Brain microvascular endothelial cell (primary cell): ENCODE results near the gene DIPK2A.

ENCODE experiments used
- DNase-seq: peaks from one replicate; pipeline ENCODE4 v3.0.0-alpha.2; 2020
- H3K27ac ChIP-seq: fragments of 250-450 bp; sonication (Bioruptor Pico); 2 replicates; pipeline ENCODE4 v1.5.1; 2020; ENCODE audit warnings: mild to moderate bottlenecking, moderate library complexity
- H3K27me3 ChIP-seq: fragments of 250-450 bp; sonication (Bioruptor Pico); replicated peaks from 2 replicates; pipeline ENCODE4 v1.5.1; 2020; ENCODE audit warnings: mild to moderate bottlenecking
- H3K36me3 ChIP-seq: fragments of 250-450 bp; sonication (Bioruptor Pico); replicated peaks from 2 replicates; pipeline ENCODE4 v1.5.1; 2020; ENCODE audit warnings: mild to moderate bottlenecking
- H3K4me3 ChIP-seq: 2 replicates; pipeline ENCODE4 v1.5.1; 2011; ENCODE audit warnings: low read depth, mild to moderate bottlenecking, control low read depth, low read length, moderate library complexity
- in situ Hi-C: cut with HindIII; loops from 2 replicates; pipeline ENCODE4 v1.10.0; 2017; ENCODE audit warnings: low sequenced_read_pairs, low pct_ligation_motif_present
- TF ChIP-seq, protein P1 (sequence below): IDR thresholded peaks from 2 replicates; pipeline ENCODE4 v1.5.1; 2011; ENCODE audit warnings: low read depth, mild to moderate bottlenecking, moderate library complexity, low read length, control low read depth, inconsistent platforms; ENCODE audit errors: missing control alignments

Gene DIPK2A

DNA sequence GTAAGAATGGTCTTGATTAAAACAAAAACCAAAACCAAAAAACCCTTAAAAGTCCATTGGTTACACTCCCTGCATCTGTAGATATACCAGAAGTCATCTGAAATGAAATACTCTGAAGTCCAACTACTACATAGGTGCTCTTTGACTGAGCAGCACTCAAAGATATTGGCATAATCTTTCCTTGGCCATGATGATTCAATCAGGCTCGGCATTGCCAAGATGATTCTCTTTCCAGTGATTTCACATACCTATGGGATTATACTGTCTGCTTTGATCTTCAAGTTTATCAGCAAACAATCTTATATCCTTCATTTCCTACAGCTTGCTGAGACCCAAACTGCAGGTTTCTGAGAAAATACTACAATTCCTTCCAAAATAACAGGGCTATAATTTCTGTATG lies 35.9 kb upstream of the DIPK2A start:
- no peaks in the 10 kb centered on the region for H3K27me3 ChIP-seq
- TF ChIP-seq, protein P1, sequence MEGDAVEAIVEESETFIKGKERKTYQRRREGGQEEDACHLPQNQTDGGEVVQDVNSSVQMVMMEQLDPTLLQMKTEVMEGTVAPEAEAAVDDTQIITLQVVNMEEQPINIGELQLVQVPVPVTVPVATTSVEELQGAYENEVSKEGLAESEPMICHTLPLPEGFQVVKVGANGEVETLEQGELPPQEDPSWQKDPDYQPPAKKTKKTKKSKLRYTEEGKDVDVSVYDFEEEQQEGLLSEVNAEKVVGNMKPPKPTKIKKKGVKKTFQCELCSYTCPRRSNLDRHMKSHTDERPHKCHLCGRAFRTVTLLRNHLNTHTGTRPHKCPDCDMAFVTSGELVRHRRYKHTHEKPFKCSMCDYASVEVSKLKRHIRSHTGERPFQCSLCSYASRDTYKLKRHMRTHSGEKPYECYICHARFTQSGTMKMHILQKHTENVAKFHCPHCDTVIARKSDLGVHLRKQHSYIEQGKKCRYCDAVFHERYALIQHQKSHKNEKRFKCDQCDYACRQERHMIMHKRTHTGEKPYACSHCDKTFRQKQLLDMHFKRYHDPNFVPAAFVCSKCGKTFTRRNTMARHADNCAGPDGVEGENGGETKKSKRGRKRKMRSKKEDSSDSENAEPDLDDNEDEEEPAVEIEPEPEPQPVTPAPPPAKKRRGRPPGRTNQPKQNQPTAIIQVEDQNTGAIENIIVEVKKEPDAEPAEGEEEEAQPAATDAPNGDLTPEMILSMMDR = no peak
- no peak overlapping the region for H3K27ac ChIP-seq
- in situ Hi-C loops = no loop called here
- no peak for DNase-seq
- no peaks in the 10 kb centered on the region for H3K36me3 ChIP-seq
- no peak overlapping the region for H3K4me3 ChIP-seq

DNA sequence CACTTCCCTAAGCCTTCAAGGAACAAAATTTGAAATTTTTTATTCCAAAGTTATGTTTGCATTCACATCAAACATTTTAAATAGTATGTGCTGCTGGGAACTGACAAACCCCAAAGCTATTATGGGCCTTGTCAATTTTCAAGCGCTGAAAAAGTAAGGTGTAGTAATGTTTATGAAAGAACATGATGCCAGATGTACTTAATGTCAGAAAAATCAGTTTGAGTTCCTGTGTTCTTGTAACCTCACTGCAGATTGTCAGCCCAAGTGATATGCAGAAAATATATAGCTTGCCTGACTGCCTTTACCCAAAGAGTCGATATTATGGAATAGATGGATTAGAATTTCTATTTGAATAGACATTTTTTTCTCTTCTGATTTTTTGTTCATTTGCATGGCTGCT lies 20.8 kb upstream of the DIPK2A start:
- Histone ChIP-seq H3K27me3 (no peaks in the 10 kb centered on the region), H3K27ac (no peak overlapping the region), H3K36me3 (no peaks in the 10 kb centered on the region), H3K4me3 (no peak overlapping the region)
- no peak for DNase-seq
- TF ChIP-seq, protein P1 = no peak
- in situ Hi-C loops = no loop called here

DNA sequence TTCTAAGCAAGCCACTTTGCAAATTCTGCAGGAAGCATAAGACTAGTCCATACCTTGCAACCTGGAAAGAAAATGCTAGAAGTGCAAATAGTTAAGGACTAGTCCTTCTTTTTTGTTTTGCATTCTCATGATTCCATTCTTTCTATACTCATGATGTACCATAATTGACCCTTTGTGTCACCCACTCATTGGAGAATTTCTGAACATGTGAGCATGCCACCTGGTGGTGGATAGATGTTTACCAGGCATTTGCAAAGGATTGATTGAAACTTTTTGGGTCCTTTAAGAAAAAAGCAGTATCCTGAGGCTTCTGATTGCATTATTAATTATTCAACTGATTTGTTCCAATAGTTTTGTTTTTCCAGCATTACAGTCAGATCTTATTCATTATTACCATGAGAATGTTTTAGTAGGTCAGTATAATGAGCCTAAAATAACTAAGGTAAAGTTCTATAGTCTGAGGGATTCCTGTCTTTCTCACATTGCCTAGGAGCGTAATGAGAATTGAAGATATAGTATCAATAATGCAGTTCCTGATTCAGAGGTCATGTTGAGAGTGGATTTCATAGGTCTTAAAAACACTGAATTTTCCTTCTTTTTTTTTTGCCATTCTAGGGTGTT lies 20.2 kb upstream of the DIPK2A start:
- no peak overlapping the region for H3K27ac ChIP-seq
- H3K27me3 ChIP-seq = no peaks in the 10 kb centered on the region
- TF ChIP-seq, protein P1 = peak; percentile 76
- no peak overlapping the region for H3K4me3 ChIP-seq
- H3K36me3 ChIP-seq = no peaks in the 10 kb centered on the region
- in situ Hi-C loops = no loop called here
- peak; percentile 33 for DNase-seq

DNA sequence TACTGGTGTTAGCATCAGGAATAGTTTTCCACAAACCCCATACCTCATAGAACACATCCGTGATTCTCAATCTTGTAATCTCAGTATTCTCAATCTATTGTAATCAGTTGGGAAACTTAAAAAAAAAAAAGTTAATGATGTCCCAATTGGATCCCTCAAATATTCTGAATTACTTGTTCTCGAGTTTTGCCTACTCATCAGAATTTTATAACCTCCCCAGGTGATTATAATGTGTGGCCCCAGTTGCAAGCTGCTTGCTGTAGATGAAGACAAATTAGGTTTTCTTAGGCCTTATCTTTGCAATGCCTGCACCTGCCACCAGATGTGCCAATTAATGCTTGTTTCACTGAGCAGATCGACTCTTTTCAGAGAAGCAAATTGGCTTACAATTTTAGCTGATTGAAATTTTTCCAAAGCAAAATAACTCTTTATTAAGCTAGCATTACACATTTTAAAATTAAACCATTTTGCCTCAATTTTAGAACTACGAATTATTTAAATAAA lies 19.0 kb upstream of the DIPK2A start:
- in situ Hi-C loops = no loop called here
- H3K36me3 ChIP-seq = no peaks in the 10 kb centered on the region
- TF ChIP-seq, protein P1 = no peak
- no peak overlapping the region for H3K27ac ChIP-seq
- no peak overlapping the region for H3K4me3 ChIP-seq
- H3K27me3 ChIP-seq = no peaks in the 10 kb centered on the region
- no peak for DNase-seq

DNA sequence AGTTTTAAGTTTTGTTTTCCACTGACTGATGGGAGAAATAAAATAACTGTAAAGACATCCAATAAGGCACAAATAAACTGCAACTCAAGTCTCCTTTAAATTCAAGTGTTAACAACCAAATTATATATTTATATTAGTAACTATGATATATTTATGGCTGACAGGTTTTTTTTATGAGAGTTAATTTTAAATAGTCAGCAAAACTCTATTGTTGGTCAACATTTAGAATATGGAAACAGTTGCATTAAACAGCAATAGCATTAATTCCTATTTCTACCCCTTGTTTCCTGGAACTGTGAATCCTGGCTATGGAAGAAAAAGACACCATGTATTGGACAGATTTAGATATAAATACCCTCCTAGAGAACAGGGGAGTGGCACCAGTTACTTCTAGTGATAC lies 16.5 kb upstream of the DIPK2A start:
- Histone ChIP-seq H3K27me3 (no peaks in the 10 kb centered on the region), H3K4me3 (no peak overlapping the region), H3K27ac (no peak overlapping the region), H3K36me3 (no peaks in the 10 kb centered on the region)
- in situ Hi-C loops = no loop called here
- TF ChIP-seq, protein P1 = no peak
- DNase-seq = no peak

DNA sequence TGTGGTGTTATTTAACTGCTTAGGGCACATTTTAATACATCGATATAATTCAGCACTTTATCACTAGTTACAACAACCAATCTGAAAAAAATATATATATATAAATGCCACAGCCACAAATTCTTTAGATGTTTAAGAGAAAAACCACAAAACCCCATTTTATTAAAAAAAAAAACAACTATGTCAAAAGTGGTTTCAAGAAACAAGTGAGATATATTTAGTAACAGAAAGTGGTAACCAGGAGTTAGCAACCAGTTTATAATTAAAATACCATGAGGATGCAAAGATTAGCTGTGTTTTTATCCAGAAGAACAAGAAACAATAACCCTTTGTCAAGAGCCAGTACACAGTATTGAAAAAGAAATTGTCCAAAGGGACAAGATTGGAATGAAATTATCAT lies 14.8 kb upstream of the DIPK2A start:
- H3K4me3 ChIP-seq = no peak overlapping the region
- DNase-seq = no peak
- H3K36me3 ChIP-seq = no peaks in the 10 kb centered on the region
- in situ Hi-C loops = no loop called here
- H3K27me3 ChIP-seq = no peaks in the 10 kb centered on the region
- TF ChIP-seq, protein P1 = no peak
- no peak overlapping the region for H3K27ac ChIP-seq
